Measurements from ENCODE around the gene ATMIN.

ATMIN gene

DNA sequence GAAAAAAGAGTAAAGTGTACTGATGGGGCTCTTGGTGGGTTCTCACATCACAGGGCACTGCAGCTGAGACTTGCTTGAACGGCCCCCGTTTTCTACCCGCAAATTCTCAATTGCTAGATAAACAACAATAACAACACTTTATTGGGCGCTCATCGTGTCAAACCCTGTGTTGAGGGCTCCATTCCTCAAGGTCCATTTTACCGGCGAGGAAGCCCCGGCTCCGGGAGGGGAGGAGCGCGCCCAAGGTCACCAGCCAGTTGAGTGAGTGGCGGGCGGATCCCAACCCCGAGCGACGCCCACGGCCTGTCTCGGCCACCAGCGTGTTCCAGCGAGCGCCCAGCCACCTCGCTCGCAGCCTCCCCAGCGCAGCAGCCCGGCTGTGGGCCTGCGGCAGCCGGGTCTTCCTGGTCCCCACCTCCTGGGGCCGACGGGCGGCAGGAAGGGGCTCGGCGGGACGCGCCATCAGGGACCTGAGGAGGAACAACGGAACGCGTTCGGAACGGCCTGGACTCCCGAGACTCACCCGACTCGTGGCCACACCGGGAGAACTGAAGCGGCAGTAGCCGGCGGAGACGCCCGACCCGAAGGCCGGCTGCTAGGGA, 29.3 kb upstream of the ATMIN start:
- DNase-seq (ENCODE audit: low spot score): peak; percentile 67

DNA sequence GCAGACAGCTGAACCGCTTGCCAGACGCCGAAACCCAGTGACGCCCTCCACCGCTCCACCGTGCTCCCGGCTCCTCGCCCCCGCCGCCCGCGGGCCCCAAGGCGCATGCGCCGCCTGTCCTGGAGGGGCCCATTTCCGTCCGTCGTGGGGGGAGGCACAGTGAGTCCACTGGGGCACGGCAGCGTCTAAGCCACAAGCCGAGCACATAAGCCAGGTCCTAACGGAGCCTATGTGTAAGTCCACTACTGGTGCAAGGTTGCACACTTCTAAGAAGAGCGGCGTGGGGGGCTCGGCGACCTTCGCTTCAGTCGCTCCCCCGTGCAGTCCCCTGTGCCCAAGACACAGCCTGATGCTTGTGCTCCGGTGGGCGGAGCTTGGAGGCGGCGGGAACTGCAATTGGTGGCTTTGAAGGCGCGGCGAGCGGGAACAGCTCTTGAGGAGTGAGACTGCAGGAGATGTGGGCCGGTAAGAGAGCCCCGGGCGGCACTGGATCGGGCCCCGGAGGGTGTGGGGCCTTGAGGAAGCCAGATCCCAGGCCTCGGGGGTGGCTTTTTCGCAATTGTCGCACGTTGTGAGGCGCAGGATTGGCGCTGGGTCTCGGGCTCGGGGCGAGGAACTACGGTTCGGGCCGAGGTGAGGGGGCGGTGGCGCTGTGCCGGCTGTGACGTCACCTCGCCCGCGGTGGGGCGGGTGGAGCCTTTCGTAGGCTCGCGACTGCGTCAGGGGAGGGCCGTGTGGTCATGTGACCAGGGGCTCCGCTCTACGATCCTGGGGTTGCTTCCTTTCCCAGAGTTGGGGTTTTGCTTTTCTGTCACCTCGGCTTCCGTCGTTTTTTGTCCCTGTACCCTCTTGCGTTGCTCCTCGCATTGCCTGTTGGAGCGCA, 28.6 kb upstream of the ATMIN start, which contains the start of the genes CENPN and CMC2:
CENPN (plus strand) TSS at position 402 of the 883 bp plus-strand sequence. CDS start 4,726 bp downstream, outside the sequence.
CMC2 (minus strand) TSS at position 73 of the 883 bp plus-strand sequence. CDS start 9,491 bp downstream, outside the sequence.
- DNase-seq (ENCODE audit: low spot score): peak; percentile 96

DNA sequence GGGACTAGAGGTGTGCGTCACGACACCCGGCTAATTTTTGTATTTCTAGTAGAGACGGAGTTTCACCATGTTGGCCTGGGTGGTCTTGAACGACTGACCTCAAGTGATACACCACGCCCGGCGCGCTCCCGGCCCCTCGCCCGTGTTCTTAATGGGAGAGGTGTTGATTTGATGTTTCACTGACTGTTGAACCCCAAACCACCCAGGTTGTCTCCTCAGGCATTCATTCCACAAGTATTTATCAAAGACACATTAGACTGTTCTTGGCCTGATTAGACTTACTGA, 27.2 kb upstream of the ATMIN start:
- no peak for DNase-seq (ENCODE audit: low spot score)

DNA sequence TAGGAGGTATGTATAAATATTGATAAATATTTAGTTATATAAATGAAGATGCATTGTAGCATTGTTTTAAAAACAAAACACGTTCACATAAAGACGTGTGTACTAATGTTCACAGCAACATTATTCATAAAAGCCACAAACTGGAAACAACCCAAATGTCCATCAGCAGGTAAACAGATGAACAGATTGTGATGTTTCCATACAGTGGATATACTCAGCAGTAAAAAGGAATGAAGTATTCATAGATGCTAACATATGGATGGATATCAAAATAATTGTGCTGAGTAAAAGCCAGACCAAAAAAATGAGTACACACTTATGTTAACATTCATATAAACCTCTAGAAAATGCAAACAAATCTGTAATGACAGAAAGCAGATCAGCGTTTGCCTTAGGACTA, 22.7 kb upstream of the ATMIN start:
- DNase-seq (ENCODE audit: low spot score): no peak

DNA sequence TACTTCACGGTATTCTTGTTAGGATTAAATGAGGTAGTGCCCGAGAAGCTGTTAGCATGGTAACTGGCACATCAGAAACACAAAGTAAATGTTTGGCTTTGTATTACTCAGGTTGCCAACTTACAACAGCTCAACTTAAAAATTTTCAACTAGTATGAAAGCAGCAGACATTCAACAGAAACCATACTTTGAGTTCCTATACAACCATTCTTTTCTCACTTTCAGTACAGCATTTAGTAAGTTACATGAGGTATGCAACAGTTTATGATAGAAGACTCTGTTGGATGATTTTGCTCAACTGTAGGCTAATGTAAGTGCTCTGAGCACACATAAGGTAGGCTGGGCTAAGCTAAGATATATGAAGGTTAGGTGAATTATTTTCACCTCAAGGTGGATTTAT, 21.0 kb upstream of the ATMIN start:
- DNase-seq (ENCODE audit: low spot score): no peak

DNA sequence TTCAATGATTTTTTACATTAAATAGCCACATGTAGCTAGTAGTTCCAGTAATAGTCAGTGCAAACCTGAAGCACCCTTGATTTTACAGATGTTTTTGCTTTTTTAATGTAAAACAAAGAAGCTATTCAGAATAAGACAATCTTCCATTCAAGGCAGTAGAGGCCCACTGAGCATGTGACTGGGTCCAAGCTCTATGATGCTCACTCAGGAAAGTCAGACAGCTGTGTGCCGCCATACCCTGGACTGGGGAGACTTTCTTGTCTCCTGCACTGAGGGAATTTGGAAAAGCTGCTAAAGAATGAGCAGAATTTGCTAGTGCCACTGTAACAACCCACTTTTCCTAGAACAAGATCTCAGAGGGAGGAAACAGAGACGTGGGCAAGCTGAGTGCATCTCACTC, 17.1 kb upstream of the ATMIN start:
- no peak for DNase-seq (ENCODE audit: low spot score)

DNA sequence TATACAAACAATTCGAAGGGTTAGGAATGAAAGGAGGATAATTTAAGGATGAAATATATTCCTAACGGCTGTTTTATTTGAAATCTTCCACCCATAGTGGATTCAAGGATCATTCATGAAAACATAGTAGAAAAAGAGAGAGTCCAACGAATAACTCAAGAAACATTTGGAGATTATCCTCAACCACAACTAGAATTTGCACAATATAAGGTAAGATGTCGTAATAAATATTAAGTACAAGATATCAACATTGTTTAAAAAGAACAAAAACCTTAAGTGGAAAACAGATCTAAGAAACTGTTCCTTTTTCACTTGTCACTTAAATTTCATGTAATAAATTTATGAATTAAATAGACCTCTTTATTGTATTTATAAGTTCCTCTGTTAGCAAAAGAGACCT, 9.2 kb upstream of the ATMIN start:
- no peak for DNase-seq (ENCODE audit: low spot score)

DNA sequence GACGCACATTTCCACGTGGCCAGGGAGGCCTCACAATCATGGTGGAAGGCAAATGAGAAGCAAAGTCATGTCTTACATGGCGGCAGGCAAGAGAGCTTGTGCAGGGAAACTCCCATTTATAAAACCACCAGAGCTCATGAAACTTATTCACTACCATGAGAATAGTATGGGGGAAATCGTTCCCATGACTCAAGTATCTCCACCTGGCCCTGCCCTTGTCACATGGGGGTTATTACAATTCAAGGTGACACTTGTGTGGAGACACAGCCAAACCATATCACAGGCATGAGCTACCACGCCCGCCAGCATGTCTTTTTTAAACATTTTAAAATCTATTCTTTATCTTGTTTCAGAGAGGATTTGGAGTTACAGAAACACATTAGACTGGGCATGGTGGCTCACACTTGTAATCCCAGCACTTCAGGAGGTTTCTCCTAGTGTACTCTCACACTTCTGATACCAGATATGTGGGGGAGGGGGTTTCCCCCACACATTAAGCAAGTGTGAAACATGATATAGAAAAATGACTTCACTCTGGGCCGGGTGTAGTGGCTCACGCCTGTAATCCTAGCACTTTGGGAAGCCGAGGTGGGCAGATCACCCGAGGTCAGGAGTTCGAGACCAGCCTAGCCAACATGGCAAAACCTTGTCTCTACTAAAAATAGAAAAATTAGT, 5.6 kb upstream of the ATMIN start:
- DNase-seq (ENCODE audit: low spot score): no peak

DNA sequence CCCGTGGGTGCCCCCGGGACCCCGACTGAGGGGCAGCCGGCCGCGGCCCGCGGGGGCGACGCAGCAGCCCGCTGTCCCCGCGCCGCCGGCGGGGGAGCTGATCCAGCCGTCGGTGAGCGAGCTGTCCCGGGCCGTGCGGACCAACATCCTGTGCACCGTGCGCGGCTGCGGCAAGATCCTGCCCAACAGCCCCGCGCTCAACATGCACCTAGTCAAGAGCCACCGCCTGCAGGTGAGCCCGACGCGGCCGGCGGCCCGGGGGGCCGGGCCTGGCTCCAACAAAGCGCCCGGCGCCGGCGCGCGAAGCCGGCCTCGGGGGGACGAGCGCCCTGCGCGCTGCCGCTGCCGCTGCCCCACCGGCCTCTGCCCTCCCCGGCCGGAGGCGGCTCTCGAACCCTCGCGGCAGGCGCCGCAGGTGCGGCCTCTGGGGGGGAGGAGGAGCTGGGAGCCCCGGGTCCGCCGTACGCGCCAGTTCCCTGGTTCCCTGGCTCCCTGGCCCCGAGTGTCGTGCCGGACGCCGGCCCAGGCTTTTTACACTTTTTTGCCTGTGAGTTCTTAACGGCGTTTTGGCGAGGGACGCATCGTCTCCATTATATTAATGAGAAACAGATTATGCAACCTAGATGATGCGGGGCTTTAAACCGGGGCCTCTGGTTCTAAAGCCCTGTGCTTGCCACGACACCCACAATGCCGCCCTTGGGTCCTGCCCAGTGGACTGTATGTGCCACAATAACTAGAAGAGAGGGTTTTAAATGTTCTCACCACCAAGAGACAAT, 521 bp downstream of the ATMIN start:
- DNase-seq (ENCODE audit: low spot score): peak; percentile 28

DNA sequence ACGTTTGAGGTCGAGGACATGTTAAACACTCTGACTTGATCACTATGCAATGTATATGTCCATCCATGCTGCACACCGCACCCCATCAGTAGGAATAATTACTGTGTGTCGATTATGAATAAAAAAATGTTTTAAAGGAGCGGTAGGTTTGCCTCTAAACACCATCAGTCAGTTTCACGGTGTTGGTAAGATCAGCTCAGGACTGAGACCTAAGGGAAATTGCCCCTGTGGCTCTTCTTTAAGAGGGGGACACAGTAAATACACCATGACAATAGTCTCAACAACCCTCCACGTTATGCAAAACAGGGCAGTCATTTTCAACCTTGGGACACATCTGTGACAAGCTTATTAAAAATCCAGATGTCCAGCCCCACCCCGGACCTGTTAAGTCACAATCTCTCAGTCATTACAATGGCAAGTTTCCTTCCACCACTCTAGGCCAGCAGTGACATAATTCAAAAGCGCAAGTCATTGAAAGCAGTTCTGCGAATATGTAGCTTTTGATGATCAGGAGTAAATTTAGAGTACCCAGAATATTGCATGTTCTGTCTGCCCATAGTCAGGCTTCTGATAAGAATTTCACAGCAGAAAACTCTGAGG, 1.2 kb downstream of the ATMIN start:
- peak; percentile 4 for DNase-seq (ENCODE audit: low spot score)

DNA sequence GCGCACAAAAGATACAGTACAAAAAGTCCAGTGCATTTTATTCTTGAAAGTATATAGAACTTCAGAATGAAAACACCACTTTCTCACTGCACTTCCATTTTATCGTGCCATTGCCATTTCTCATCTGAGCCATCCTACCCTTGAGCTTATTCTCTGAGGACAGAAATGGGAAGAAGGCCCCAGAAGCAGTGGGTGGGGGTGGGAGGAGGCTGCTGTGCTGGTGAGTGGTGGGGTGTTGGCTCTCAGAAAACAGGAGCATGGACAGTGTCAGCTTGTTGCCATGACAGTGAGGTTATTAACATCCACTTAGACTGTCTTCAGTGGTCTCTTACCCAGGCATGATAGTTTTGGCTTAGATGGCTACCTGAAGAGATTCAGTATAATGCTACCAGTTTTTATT, 4.5 kb downstream of the ATMIN start:
- no peak for DNase-seq (ENCODE audit: low spot score)

DNA sequence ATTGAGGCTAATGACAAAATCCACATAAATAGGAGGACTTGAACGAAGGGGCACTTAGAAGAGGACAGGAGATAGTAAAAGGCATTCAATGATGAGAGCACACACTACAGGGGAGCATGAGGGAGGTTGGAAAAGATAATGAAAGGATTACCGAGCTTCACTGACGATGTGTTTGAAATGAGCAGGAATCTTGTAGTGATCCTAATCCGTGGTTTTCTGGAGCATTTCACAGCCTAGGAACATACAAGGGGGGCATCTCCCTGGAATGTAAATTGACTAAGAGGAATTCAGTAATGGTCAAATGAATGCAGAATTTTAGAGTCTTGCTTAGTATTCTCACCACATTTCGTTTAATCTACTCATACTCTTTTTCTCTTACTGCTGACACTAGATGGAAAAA, 5.2 kb downstream of the ATMIN start:
- no peak for DNase-seq (ENCODE audit: low spot score)

DNA sequence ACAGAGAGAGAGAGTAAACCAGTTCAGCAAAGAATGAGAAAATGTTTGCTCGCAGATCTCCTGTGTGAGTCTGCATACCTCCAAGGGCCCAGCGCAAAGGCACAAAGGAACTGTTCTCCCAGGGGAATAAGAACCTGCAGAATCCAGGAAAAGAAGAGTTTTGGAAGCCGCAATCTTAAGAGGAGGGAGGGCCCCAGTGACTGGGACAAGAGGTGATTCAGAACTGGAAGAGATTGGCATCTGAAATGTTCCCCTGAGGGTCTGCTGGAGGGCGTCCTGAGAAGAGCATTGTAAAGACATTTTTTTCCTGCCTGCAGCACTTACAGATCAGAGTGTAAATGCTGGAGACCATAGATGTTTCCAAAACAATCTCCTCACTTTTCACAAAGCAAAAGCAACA, 6.1 kb downstream of the ATMIN start:
- no peak for DNase-seq (ENCODE audit: low spot score)

DNA sequence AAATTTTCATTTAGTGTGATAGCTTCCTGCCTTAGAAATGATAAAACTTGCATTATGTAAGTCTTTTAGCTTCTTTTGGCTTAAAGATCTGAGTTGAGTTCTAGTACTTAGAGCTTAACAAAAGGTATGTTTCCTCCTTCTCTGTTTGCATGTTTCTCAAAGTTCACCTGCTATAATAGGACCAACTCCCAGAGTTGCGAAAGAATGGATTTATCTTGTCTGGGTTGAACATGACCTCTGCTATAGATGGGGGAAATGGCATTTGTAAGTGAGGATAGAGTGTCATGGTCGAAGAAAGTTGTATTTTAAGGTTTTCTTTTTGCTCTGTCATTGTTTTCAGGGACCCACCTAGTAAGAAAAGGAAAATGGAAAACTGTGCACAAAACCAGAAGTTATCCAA, 7.2 kb downstream of the ATMIN start:
- DNase-seq (ENCODE audit: low spot score): no peak

DNA sequence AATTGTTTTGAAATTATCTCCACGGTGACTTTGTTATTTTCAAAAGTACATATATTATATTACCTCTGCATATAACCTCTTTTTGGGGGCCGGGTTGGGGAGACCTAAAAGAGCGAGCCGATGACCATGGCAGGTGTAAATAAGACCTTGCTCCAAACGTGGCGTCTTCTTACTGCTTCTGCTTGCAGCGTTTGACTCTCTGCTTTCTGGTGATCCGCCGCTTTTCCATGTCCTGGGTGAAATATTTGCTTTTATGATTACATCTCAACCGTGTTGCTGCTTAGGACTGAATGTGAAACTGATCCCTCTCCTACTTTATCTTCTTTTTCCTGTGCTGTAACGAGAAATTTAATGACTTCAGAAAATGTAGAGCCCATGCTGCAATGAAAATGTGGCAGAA, 18.1 kb downstream of the ATMIN start:
- no peak for DNase-seq (ENCODE audit: low spot score)

DNA sequence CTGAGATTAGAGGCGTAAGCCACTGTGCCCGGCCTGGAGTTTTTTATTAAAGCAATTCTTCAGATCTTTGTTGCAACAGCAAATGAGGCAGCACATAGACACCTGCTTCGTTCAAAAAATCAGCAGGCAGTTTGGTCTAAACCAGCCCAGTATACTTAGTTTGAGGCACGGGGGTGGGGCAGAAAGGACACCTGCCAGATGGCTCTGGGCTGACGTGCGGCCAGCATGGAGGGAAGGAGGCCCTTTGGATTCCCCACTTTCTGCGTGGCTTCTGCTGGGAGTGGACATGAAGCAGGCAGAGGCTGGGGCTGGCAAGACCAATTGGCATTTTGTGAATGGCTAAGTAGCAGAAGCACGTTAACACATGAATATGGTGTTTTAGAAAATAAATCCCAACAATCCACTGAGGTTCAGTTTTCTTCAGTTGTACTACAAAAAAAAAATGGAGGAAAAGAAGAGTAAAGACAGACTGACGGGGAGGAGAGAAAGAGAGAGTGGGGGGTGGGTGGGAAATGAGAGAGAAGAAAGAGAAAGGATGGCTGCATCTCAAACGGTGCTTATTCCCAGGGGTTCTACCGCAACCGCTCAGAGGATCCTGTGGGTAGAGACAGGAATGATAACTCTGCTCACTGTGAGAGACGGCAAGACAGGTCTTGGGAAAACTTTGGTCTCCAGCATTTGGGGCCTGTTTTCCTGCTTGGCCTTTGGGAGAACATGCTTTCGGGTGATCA, 25.1 kb downstream of the ATMIN start:
- DNase-seq (ENCODE audit: low spot score): no peak

DNA sequence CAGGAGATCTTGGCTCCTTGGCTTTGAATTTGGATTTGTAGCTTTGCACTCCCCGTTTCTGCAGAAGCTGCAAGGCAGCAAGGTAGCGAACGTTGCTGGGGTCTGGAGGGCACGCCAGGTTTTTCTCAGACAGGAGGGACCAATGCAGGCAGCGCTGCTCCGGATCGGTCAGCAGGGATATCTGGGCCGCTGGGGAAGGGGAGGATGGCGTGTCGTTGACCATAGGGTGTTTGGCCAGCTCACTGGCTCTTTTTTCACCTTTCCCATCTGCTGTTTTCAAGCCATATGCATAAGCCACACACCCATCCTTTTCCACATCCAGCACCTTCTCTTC, 25.6 kb downstream of the ATMIN start:
- no peak for DNase-seq (ENCODE audit: low spot score)

DNA sequence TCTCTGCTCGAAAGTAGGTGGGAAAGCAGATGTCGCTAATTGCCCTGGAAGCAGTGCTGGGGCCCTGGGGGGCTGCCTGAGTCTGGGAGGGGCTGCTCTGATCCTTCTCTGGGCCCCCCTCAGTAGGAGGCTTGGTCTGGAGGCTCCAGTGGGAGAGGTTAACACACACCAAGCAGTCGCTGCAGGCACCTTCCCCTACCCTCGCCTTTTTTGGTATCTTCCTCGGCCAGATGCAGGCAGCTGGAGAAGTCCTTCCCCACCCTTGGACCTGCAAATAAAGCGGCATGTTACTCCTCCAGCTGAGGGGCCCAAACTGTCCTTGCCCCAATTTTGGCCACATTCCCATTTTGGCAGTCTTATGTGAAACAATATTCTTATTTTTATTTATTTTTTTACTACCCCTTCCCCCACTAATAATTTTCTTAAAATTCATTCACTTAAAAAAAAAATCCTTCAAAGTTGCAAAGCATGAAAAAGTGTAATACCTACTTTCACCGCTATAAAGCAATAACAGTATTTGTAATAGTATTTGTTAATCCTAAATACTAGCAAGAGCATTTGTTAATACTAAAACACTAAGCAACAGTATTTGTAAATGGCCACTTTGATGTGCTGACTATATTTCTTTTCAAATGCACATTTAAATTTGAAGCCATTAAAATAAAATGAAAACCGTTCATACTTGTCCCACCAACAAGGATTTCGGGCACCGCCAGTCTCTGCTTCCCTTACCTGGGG, 26.4 kb downstream of the ATMIN start:
- no peak for DNase-seq (ENCODE audit: low spot score)

DNA sequence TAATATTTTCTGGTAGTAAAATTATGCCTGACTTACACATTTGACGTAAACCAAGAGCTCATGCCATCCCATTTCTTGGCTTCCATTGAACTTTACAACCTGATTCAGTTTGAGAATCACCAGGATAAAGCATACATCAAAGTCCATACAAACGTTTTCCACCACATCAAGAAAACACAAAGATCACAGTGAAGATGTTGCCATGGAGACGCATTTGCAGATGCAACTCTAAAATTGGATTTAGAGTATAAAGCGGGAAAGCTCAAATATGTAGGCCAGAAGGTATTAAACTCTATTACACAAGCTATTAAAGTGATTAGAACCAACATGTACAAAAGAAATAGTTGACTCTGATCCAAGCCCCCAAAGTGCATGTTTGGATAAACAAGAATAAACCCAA, 31.0 kb downstream of the ATMIN start:
- no peak for DNase-seq (ENCODE audit: low spot score)

DNA sequence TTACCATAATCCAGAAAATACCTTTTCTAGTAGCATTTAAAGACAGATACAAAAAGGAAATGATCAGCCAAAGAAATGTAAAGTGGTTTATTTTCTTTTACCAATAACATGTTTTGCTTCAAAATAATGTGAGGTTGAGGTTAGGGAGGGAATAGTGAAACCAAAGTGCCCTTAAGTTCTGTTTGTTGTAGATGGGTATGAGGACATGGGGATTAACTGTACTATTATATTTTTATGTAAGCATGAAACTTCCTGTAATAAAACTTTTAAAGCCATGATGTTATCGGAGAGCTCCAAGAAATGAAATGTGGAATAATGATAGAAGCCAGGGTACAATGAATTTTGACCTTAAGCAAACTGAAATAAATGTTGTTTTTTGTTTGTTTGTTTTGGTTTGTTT, 31.5 kb downstream of the ATMIN start:
- DNase-seq (ENCODE audit: low spot score): no peak

DNA sequence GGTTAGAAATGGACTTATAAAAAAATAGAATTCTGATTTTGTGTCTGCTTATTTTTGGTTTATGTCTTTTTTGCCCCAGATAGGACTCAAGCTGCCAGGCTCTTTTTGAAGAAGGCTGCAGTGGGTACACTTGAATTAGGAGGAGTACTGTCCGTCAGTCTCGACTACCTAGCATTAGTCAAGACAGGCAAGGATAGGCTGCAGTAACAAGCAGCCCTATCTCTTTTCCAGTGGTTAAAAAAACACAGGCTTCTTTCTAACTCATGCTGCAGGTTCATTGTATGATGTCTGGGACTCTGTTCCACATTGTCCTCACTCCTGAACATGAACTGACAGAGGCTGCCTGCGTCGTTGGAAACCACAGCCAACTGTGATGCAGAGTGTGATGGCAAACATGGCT, 33.4 kb downstream of the ATMIN start:
- no peak for DNase-seq (ENCODE audit: low spot score)
